Neutrophil (primary cell): Measurements from ENCODE around the gene SCGB1D4.

ENCODE experiments used
- H3K27ac ChIP-seq: fragments of 200-600 bp; sonication (generic); 2 replicates; pipeline ENCODE4 v1.5.1; 2016; ENCODE audit warnings: mild to moderate bottlenecking, moderate library complexity
- H3K27me3 ChIP-seq: fragments of 200-600 bp; sonication (generic); 2 replicates; pipeline ENCODE4 v1.6.0; 2016; ENCODE audit warnings: mild to moderate bottlenecking
- H3K36me3 ChIP-seq: fragments of 200-600 bp; sonication (generic); 2 replicates; pipeline ENCODE4 v1.5.1; 2017
- H3K4me1 ChIP-seq, 2 experiments: fragments of 200-600 bp in 1 of 2; sonication (generic) in 1 of 2; 1 replicate in 1 of 2; 2 replicates in 1 of 2; pipeline versions ENCODE4 v1.5.1 to v1.6.1; 2013 to 2016; ENCODE audit warnings: low read depth in 1 of 2, low read length in 1 of 2, mild to moderate bottlenecking in 1 of 2, moderate library complexity in 1 of 2; ENCODE audit not compliant: control insufficient read depth in 1 of 2, insufficient read depth in 1 of 2
- H3K4me3 ChIP-seq, 2 experiments: fragments of 200-600 bp in 1 of 2; sonication (generic) in 1 of 2; 1 replicate in 1 of 2; 2 replicates in 1 of 2; pipeline ENCODE4 v1.5.1; 2013 to 2016; ENCODE audit warnings: low read depth in 1 of 2, low read length in 1 of 2, mild to moderate bottlenecking in 1 of 2, moderate library complexity in 1 of 2
- H3K9me3 ChIP-seq: fragments of 200-600 bp; sonication (generic); 2 replicates; pipeline ENCODE4 v1.5.1; 2016
- TF ChIP-seq, protein P1 (sequence below): fragments of 200-600 bp; sonication (generic); IDR thresholded peaks from 2 replicates; pipeline ENCODE4 v1.5.1; 2016; ENCODE audit warnings: antibody characterized with exemption

Gene SCGB1D4

DNA sequence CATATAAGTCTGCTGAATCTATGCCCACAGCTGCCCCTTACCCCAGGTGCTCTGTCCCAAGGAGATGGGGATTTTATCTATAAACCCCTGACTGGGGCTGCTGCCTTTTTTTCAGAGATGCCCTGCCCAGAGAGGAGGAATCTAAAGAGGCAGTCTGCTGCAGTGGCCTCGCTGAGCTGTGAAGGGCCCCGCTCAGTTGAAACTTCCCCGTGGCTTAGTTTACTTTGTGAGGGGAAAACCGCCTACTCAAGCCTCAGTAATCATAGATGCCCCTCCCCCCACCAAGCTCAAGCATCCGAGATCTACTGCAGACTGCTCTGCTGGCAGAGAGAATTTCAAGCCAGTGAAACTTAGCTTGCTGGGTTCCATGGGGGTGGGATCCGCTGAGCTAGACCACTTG lies 7.4 kb upstream of the SCGB1D4 start:
- Histone ChIP-seq H3K27ac (no peak overlapping the region), H3K27me3 (peaks cover 77% of the 10 kb centered on the region), H3K9me3 (no peaks in the 10 kb centered on the region), H3K36me3 (no peaks in the 10 kb centered on the region), H3K4me1 (peaks cover under 1 to 8% of the 10 kb centered on the region in 2 experiments), H3K4me3 (no peak overlapping the region)
- TF ChIP-seq, protein P1, sequence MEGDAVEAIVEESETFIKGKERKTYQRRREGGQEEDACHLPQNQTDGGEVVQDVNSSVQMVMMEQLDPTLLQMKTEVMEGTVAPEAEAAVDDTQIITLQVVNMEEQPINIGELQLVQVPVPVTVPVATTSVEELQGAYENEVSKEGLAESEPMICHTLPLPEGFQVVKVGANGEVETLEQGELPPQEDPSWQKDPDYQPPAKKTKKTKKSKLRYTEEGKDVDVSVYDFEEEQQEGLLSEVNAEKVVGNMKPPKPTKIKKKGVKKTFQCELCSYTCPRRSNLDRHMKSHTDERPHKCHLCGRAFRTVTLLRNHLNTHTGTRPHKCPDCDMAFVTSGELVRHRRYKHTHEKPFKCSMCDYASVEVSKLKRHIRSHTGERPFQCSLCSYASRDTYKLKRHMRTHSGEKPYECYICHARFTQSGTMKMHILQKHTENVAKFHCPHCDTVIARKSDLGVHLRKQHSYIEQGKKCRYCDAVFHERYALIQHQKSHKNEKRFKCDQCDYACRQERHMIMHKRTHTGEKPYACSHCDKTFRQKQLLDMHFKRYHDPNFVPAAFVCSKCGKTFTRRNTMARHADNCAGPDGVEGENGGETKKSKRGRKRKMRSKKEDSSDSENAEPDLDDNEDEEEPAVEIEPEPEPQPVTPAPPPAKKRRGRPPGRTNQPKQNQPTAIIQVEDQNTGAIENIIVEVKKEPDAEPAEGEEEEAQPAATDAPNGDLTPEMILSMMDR: no peak

DNA sequence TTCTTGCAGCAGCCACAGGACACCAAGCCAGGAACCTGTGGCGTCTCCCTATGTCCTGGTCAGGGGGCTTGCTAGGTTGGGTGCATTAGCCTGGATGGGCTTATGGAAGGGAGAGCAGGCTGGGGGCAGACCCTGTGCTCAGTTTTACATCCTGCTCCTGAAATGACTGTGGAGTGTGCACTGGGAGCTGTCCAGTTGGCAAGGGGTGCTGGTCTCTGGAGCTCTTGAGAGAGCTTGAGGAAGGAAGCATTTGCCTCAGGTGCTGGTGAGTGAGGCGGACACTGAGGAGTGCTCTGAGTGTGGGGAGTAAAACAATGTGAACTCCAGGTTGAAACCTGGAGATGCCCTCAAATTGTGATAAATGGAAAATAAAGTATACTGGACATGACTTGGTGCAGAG lies 3.4 kb downstream of the SCGB1D4 start:
- Histone ChIP-seq H3K4me3 (no peak overlapping the region), H3K4me1 (no peaks in the 10 kb centered on the region), H3K36me3 (no peaks in the 10 kb centered on the region), H3K27ac (no peak overlapping the region), H3K9me3 (no peaks in the 10 kb centered on the region), H3K27me3 (peaks cover 49% of the 10 kb centered on the region)
- TF ChIP-seq, protein P1: no peak

- H3K36me3 ChIP-seq: no peaks in the 10 kb centered on the region
- H3K27me3 ChIP-seq: peaks cover 24% of the 10 kb centered on the region
- no peak overlapping the region for H3K4me3 ChIP-seq
- H3K4me1 ChIP-seq: no peaks in the 10 kb centered on the region
- no peak overlapping the region for H3K27ac ChIP-seq
- no peaks in the 10 kb centered on the region for H3K9me3 ChIP-seq
- TF ChIP-seq, protein P1: no peak
Observed at GRCh38 chr11:62280452-62280851, 18.4 kb downstream of the SCGB1D4 start.

DNA sequence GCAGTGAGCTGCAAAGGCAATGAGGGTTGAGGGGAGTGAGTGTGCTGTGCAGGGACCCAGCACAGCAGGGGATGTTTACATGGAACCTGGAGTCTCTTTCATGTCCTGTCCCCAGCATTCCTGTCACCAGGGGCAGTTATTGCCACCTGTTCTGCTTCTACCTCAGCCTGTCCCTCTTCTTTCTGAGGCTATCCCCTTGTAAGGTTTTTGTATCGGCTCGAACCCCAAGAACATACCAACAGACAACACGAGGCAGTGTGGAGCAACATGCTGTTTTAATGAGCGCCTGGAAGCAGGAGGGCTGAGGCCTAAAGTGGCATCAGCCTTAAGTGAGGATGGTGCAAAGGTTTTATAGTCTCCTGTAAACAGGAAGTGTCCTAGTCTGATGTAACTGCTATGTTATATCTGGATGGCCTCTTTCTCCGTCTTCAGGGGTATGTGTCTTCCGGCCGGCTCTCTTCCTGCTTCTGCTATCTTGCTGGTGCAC lies 25.0 kb downstream of the SCGB1D4 start:
- H3K36me3 ChIP-seq: no peaks in the 10 kb centered on the region
- TF ChIP-seq, protein P1: no peak
- H3K4me1 ChIP-seq: no peaks in the 10 kb centered on the region
- no peaks in the 10 kb centered on the region for H3K9me3 ChIP-seq
- H3K27me3 ChIP-seq: peaks cover 47% of the 10 kb centered on the region
- H3K4me3 ChIP-seq: no peak overlapping the region
- H3K27ac ChIP-seq: no peak overlapping the region

DNA sequence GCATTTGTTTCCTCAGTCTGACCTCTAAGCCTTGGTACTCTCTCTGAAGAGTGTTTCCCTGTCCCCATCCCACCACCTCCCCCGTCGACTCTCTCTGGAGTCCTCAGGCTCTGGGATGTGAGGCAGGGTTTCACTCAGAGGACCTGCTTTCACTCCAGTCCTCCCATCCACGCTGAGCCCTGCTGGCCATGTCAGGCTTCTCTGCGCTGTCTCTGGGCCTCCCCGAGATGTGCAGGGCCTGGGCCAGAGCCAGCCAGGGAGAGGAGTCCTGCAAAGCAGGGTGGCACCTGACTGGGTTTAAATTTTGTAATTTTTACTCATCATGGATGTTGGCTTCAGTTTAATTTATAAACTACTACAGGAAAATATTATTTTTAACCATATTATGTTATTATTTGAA lies 25.6 kb downstream of the SCGB1D4 start:
- Histone ChIP-seq H3K27ac (no peak overlapping the region), H3K4me3 (no peak overlapping the region), H3K9me3 (no peaks in the 10 kb centered on the region), H3K27me3 (peaks cover 52% of the 10 kb centered on the region), H3K4me1 (no peaks in the 10 kb centered on the region), H3K36me3 (no peaks in the 10 kb centered on the region)
- TF ChIP-seq, protein P1: no peak
